Activated naive CD4-positive, alpha-beta T cell treated with anti-CD3 and anti-CD28 coated beads, Interleukin-2, amount 50 U/mL, for 72 hours (primary cell): Measurements from ENCODE around the gene DMAC2. TPM values are rescaled to one million over a fixed set of nuclear protein-coding genes. Genes with fewer than 3 reads are reported as not detected.
"Not testable (repeated sequence)": the region's sequence is repeated elsewhere in the genome, so short reads cannot be mapped to it uniquely, and the experiment has no call there.

ENCODE experiments used
- ATAC-seq, 2 donors: fragments of 150-1000 bp; cut with Tn5 transposase; 2 replicates each; pipeline ENCODE4 v1.10.0; 2021; ENCODE audit warnings: mild to moderate bottlenecking in 2 of 2, moderate library complexity in 2 of 2
- DNase-seq, 2 donors: peaks; one replicate each; pipeline ENCODE4 v3.0.0; 2021 to 2022; ENCODE audit warnings: low spot score in 2 of 2
- H3K27ac Mint-ChIP-seq, 2 donors: one replicate each; pipeline ENCODE4 v1.8.0; 2022; ENCODE audit warnings: mild to moderate bottlenecking in 2 of 2, mixed read lengths in 2 of 2
- H3K36me3 Mint-ChIP-seq, 2 donors: one replicate each; pipeline ENCODE4 v1.8.0; 2022; ENCODE audit warnings: mixed read lengths in 2 of 2
- H3K9me3 Mint-ChIP-seq, 2 donors: one replicate each; pipeline ENCODE4 v1.8.0; 2022; ENCODE audit warnings: mixed read lengths in 2 of 2
- total RNA-seq, 2 donors: library from RNA; stranded (reverse); gene quantifications; one replicate each; pipeline ENCODE4 v1.2.3, GENCODE V29; 2022

DMAC2 gene
- total RNA-seq, 2 donors from 2014 or later = 46.7 to 58.5 TPM

DNA sequence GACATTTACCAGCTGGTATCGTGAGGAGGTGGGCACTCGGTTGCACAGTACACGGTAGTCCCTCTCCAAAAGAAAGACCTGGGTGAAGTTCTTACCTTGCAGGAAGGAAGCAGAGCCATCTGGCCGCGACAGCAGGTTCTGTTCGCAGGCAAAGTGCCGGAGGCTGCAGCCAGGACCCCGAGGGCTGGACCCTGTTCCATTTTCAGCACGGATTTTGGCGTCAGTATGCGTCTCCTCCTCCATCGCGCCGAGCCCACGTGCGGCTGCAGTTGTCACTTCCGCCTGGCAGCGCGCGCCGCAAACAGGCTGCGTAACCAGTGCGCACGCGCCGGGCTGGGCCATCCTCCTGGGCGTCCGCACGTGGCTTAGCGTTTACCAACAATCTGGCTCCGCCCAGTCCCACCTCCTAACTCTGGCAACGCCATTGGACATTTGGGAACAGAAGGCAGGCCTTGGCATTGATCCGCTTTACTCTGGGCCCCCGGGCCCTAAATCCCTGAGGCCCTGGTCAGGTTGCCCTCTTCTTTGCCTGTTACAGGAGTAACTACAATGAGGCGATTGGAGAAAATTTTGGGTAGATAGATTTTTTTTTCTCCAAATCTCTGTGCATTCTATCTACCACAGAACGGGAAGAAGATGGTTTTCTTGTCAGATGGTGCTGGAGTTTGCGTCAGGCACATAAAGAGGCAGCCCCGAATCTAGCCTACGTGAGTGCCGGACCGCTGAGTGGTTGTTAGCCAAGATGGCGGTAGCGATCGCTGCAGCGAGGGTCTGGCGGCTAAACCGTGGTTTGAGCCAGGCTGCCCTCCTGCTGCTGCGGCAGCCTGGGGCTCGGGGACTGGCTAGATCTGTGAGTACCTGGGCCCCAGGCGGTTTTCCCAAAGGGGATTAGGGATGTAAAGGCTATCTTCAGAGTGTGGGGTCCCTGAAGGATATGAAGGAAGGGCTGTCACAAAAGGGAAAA, 42.3 kb downstream of the DMAC2 start, which contains the start of the genes BCKDHA and EXOSC5:
Gene BCKDHA (plus strand): TSS at position 733 of the 964 bp plus-strand sequence. CDS start 10 bp downstream, at position 743.
Gene EXOSC5 (minus strand): TSS at position 274 of the 964 bp plus-strand sequence. CDS start 31 bp downstream, at position 243.
- Mint-ChIP-seq H3K36me3 (peaks cover 9 to 20% of the 10 kb centered on the region in 2 donors), H3K9me3 (no peaks in the 10 kb centered on the region), H3K27ac (peak within 1 kb of the TSS; percentile 100)
- DNase-seq (peak; percentile 97 to 99), ATAC-seq (peak; percentile 97 to 99)

GRCh38 chr19:41395355-41395754, 44.4 kb downstream of the DMAC2 start:
- no peak for ATAC-seq
- Mint-ChIP-seq H3K36me3 (peaks cover 9 to 20% of the 10 kb centered on the region in 2 donors), H3K9me3 (no peaks in the 10 kb centered on the region), H3K27ac (peak overlapping the region; percentile 87 to 100)
- no peak for DNase-seq

DNA sequence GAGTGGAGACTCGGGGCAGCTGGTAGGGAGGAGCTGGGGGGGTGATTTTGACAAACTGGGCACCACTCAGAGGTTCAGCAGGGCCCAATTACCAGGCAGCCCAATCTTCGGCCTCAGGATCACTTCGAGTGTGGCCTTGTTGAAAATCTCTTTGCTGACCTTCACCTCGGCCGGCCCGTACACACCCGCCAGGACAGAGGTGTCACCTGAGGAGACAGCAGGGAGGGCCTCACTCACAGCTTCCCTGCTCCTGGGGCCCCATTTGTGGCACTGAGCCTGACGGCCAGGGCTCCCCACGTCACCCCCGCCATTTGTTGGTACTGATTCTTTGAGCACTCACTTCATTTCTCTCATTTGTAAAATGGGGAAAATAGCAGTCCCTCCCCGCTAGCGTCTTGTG, 46.9 kb downstream of the DMAC2 start:
- DNase-seq (no peak), ATAC-seq (no peak)
- Mint-ChIP-seq H3K36me3 (peaks cover 4 to 14% of the 10 kb centered on the region in 2 donors), H3K9me3 (no peaks in the 10 kb centered on the region), H3K27ac (no peak overlapping the region)

DNA sequence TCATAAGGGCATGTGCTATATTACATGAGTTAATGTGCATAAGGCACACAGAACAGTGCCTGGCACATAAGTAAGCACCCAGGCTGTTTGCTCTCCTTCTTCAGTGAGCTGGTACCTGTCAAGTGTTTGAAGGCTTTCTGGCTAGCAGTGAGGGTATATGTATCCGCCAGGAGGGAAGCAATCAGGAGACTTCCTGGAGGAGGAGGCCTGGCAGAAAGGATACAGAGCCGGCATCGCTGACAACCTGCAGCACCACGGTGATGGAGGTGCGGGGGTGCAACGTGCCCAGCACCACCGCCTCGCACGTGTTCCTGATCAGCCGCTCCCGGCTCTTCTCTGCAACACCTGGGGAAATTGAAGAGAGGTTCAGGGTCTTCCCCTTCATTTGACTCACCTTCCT, 48.1 kb downstream of the DMAC2 start:
- Mint-ChIP-seq H3K9me3 (no peaks in the 10 kb centered on the region), H3K36me3 (peaks cover 0 to 7% of the 10 kb centered on the region in 2 donors), H3K27ac (peak overlapping the region in 1 of 2 donors; percentile 30)
- ATAC-seq (no peak), DNase-seq (no peak)

- H3K36me3 Mint-ChIP-seq = peaks cover 0 to 8% of the 10 kb centered on the region in 2 donors
- no peaks in the 10 kb centered on the region for H3K9me3 Mint-ChIP-seq
- no peak for ATAC-seq
- DNase-seq = no peak
- H3K27ac Mint-ChIP-seq = peak overlapping the region; percentile 66 to 67
These were observed 53.3 kb downstream of the DMAC2 start for GRCh38 chr19:41386442-41386841.

- DNase-seq = no peak
These were observed 55.4 kb downstream of the DMAC2 start for GRCh38 chr19:41384351-41384750.

GRCh38 chr19:41381536-41381935, 58.2 kb downstream of the DMAC2 start:
- not testable (repeated sequence) for DNase-seq, H3K27ac Mint-ChIP-seq, H3K36me3 Mint-ChIP-seq, ATAC-seq, H3K9me3 Mint-ChIP-seq

More at GRCh38 chr19:41384351-41384750, 55.4 kb downstream of the DMAC2 start:
- ATAC-seq = no peak
- no peak overlapping the region for H3K27ac Mint-ChIP-seq
- no peaks in the 10 kb centered on the region for H3K9me3 Mint-ChIP-seq
- peaks cover 0 to 8% of the 10 kb centered on the region in 2 donors for H3K36me3 Mint-ChIP-seq

Other genes starting within 250 kb of the DMAC2 start
- gene CYP2S1, start 246.7 kb downstream of the DMAC2 start, total RNA-seq = 1 to 10 TPM in 1 of 2 donors, under 1 TPM in 1; 0.91 to 2.0 TPM
- gene AXL, start 220.7 kb downstream of the DMAC2 start, total RNA-seq = under 1 TPM in 1 of 2 donors, not detected in 1; 0.74 TPM
- gene HNRNPUL1, start 175.5 kb downstream of the DMAC2 start, total RNA-seq = 100 to 1,000 TPM; 286 to 496 TPM
- 10 to 100 TPM; 24.7 to 43.1 TPM for gene CCDC97, start 129.7 kb downstream of the DMAC2 start, total RNA-seq
- 100 to 1,000 TPM in 1 of 2 donors, 10 to 100 TPM in 1; 73.4 to 126 TPM for gene TGFB1, start 86.0 kb downstream of the DMAC2 start, total RNA-seq
- 1 to 10 TPM; 4.7 to 7.8 TPM for gene B9D2, start 75.8 kb downstream of the DMAC2 start, total RNA-seq
- 10 to 100 TPM in 1 of 2 donors, 1 to 10 TPM in 1; 8.2 to 11.0 TPM for gene TMEM91, start 63.4 kb downstream of the DMAC2 start, total RNA-seq
- 10 to 100 TPM; 44.7 to 61.1 TPM for gene EXOSC5, start 42.6 kb downstream of the DMAC2 start, total RNA-seq
- gene BCKDHA, start 42.1 kb downstream of the DMAC2 start, total RNA-seq = 10 to 100 TPM; 19.8 to 27.2 TPM
- gene B3GNT8, start 12.5 kb downstream of the DMAC2 start, total RNA-seq = under 1 TPM; 0.19 to 0.55 TPM
- not detected for gene ERICH4, start 3.2 kb upstream of the DMAC2 start, total RNA-seq
- 10 to 100 TPM; 24.7 to 40.7 TPM for gene CEACAM21, start 136.3 kb upstream of the DMAC2 start, total RNA-seq
- not detected for gene CEACAM4, start 187.2 kb upstream of the DMAC2 start, total RNA-seq
- gene CEACAM7, start 248.4 kb upstream of the DMAC2 start, total RNA-seq = not detected